Right renal pelvis (tissue), 4 donors: ENCODE measurements around the gene NOL8. TPM values are rescaled to one million over a fixed set of nuclear protein-coding genes. Genes with fewer than 3 reads are reported as not detected.

Experiments used
- DNase-seq, 4 donors: peaks; one replicate each; pipeline ENCODE4 v3.0.0-alpha.2; 2013; ENCODE audit warnings: low read depth in 4 of 4, low spot score in 3 of 4, missing footprints in 1 of 4
- polyA plus RNA-seq, 4 donors: library from polyadenylated mRNA; unstranded; fragments of 120-200 nt; gene quantifications; one replicate each; pipeline ENCODE4 v1.2.1, GENCODE V29; 2013; ENCODE audit not compliant: insufficient read length in 4 of 4

The NOL8 gene
- polyA plus RNA-seq: 10 to 100 TPM; 39.0 to 49.1 (median 40.8) TPM

- peak; percentile 80 to 96 (median 87) for DNase-seq
Measured at GRCh38 chr9:92325269-92325990, at the start of gene NOL8, which contains the start of gene CENPP. Gene NOL8, minus strand, starts transcription at chr9:92325350. Its CDS starts 1,189 bp downstream, at chr9:92324161. Gene CENPP, plus strand, starts transcription at chr9:92325953.

DNA sequence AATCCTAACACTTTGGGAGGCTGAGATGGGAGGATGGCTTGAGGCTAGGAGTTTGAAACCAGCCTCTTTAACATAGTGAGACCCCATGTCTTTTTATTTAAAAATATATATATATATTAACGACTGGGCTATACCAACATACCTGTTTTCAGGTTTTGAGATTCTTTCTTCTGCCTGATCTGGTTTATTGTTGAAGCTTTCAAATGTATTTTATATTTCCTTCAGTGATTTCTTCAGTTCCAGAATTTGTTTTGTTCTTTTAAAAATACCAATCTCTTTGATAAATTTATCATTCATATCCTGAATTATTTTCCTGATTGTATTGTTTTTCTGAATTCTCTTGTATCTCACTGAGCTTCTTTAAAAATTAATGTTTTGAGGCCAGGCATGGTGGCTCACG is 48.0 kb upstream of the NOL8 start:
- DNase-seq: no peak

DNA sequence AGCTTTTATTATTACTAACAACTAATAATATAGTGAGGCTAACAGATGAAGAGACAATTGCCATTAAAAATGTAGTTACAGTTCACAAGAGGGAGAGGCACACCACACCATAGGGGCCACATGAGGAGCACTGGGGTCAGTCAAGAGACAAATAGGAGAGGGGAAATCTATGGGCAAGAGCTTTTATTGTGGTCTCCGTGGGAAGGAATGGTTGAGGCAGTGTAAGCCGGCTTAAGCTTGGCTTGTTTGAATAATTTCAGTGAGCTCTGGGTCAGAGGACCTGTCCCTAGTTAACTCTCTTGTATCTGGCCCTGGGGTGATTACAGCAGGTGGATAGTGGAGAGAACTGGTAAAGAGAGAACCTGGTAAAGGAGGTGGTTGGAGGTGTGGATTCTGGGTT is 43.9 kb upstream of the NOL8 start:
- no peak for DNase-seq

GRCh38 chr9:92360083-92360482 is 34.9 kb upstream of the NOL8 start:
- DNase-seq: no peak

- DNase-seq: no peak
Measured at GRCh38 chr9:92359394-92359995, 34.3 kb upstream of the NOL8 start.

DNA sequence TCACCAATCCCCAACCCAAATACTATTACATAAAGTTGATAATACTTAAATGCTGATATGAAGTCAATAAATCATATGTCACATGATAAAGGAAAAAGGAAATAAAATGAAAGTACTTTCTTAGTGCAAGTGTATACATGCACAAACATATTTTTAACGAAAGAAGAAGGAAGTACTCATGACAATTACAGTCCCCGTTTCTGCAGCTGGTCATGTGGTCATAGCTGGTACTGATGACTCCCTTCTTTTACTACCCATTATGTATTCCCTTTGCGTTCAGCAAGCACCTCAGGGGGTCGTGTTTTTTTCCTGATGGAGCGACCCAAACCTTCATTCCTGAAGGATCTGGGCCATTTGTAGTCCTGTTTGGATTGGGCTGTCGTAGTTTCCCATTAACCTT is 27.9 kb upstream of the NOL8 start:
- no peak for DNase-seq

DNA sequence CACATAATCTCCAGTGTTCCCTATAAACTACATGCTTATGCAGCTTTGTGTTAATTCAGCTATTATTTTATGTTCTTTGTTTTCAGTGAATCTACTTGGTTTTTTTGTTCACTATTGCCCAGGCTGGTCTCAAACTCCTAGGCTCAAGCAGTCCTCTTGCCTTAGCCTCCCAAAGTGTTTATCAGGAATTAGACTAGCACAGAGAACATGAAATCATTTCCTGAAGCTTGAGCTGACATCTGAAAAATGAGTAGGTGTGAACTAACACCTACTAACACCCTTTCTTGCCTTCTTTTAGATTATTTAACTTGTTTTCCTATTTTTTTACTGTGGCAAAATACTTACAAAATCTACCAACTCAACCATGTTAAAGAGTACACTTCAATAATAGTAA is 25.6 kb upstream of the NOL8 start:
- DNase-seq: no peak

- peak in 2 of 4 donors; percentile 16 to 41 for DNase-seq
Measured at GRCh38 chr9:92349771-92350739, 24.9 kb upstream of the NOL8 start.

DNA sequence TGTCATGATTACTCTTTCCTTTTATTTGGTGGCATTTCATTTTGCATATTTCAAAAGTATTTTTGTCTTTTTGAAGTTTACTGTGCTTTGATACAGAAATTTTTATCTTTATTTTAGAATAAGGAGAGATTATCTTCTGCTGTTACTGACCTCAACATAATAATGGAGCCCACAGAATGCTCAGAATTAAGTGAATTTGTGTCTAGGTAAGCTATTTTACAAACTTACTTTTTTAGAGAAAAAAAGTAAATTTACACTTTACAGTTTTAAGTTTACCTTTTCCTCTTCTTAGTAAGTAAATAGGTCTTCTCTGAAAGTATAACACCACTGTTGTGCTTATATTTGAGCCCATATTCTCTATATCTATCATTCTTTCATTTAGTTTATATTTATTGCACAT is 20.4 kb upstream of the NOL8 start:
- DNase-seq: no peak

DNA sequence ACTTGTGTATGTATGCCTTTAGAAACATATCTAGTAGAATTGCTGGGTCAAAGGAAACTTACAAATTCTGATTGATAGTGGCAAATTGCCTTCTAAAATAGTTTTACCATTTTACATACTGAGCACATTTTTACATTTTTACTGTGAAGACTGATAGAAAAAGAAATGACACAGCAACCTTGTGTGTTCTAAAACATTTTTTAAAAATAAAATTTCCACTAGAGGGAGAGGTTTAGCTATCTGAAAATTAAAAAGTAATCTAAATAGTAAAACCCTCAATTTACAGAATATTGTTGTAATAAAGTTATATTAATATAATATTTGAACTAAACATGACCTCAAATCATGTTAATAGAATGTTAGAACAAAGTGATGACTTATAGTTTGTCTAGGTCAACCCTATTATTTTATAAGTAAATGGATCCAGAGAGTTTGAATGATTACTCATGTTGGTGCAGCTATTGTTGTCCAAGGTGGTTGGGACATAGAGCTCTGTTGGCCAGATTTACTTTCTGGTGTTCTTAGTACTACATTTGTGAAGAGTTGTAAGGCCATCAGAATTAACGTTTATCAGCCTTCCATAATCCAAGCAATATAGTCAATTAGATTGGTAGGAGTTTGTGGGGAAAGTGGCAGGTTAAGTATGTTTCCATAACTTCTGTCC is 17.8 kb upstream of the NOL8 start:
- no peak for DNase-seq

DNA sequence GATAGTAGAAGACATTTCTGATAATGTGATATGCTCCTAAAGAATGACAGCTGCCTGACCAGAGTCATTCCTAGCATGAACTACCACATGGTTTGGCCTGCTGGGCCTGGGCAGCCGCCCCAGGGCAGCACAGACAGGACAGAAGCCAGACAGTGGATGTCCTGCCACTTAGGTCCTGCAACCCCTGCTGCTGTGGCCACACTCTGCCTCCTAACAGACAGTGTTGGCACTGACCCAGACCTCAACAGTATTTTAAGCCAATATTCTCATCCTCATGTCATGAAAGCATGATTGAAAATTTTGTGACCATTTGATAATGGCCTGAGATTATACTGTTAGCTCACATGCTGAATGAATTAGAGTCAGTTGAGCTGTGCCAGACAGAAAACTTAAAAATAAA is 16.4 kb upstream of the NOL8 start:
- DNase-seq: no peak

DNA sequence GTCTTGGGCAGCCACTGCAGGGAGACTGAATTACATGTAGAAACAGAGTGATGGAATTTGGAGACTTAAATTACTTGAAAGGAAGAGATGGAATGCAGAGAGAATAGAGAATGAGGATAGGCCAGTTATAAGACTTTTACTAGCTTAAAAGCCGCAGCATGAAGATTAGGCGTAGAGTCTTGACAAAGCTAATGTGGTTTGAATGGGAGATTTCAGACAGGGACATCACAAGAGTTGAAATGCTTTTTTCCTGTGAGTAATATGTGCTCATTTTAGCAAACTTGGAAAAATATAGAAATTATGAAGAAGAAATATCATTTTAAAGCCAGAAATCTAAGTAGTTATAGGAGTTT is 8.1 kb upstream of the NOL8 start:
- no peak for DNase-seq

- peak in 3 of 4 donors; percentile 33 to 52 (median 36) for DNase-seq
Measured at GRCh38 chr9:92332577-92333281, 7.6 kb upstream of the NOL8 start.

GRCh38 chr9:92328225-92328624 is 3.1 kb upstream of the NOL8 start:
- no peak for DNase-seq

- DNase-seq: no peak
Measured at GRCh38 chr9:92327283-92327850, 2.2 kb upstream of the NOL8 start.

DNA sequence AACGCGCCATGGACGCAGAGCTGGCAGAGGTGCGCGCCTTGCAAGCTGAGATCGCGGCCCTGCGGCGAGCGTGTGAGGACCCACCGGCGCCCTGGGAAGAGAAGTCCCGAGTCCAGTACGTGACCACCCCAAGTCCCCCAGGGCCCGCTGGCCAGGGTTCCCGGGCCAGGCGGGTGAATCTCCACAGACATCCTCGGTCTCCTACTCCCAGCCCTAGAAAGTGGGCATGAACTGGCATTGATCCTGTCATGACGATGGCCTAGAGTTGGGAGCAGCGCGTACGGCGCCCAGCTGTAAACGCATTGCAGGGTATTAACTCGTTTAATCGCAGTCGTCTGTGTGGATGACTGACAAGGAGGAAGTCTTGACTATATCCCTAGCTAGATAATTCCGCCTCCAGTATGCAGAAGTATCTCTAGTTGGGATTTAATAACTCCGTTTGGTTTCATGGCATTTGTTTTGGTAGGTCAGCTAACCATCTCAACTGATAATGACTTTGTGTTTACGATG is 896 bp upstream of the NOL8 start:
- no peak for DNase-seq

DNA sequence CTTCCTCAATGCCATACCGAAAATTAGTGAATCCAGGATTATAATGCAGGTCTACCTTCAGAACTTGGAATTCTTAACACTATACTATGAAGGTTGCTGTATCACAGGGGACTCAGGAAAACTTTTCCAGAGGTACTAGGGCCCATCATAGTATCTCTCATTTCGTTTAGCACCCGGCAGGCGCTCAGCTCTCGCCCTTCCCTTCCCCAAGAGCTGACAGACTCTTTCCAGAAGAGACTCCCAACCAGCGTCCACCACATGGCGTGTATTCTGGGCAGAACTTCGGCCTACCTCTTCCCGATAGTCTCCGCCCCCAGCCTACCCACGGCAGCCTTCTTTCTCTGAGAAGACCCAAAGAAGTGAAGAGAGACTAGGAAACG is 271 bp downstream of the NOL8 start:
- peak in 1 of 4 donors; percentile 37 for DNase-seq

GRCh38 chr9:92324431-92324830 is 719 bp downstream of the NOL8 start:
- no peak for DNase-seq

GRCh38 chr9:92315456-92315855 is 9.7 kb downstream of the NOL8 start:
- no peak for DNase-seq

DNA sequence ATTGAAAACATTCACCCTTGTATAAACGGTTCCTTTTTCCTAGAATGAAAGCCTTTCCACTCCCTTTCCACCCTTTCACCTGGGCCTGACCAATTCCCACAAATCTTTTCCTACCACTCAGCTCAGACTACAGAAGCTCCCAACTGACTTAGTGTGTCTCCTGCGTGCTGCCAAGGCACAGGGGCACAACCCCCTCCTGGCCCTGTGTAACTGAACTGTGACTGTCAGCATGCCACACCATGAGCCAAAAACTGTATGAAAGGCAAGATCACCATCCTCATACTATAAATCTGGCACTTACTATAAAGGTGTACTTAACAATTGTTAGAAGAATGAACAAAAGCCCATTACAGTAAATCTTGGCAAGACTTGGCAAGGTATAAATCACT is 11.5 kb downstream of the NOL8 start:
- DNase-seq: no peak
